NAMALWA (cell line): ENCODE measurements around the gene EPHA1.
A peak's percentile ranks its signal among the peaks of the same experiment; 100 is the strongest.

Source experiments
- DNase-seq: peaks from one replicate; pipeline ENCODE4 v3.0.0-alpha.2; 2015; ENCODE audit warnings: low spot score

EPHA1 gene

GRCh38 chr7:143388491-143389101 is 20.1 kb downstream of the EPHA1 start:
- no peak for DNase-seq

GRCh38 chr7:143388051-143388450 is 20.6 kb downstream of the EPHA1 start:
- no peak for DNase-seq

GRCh38 chr7:143387156-143387975 is 21.3 kb downstream of the EPHA1 start:
- no peak for DNase-seq

- no peak for DNase-seq
Observed at GRCh38 chr7:143385891-143386781, 22.5 kb downstream of the EPHA1 start.

DNA sequence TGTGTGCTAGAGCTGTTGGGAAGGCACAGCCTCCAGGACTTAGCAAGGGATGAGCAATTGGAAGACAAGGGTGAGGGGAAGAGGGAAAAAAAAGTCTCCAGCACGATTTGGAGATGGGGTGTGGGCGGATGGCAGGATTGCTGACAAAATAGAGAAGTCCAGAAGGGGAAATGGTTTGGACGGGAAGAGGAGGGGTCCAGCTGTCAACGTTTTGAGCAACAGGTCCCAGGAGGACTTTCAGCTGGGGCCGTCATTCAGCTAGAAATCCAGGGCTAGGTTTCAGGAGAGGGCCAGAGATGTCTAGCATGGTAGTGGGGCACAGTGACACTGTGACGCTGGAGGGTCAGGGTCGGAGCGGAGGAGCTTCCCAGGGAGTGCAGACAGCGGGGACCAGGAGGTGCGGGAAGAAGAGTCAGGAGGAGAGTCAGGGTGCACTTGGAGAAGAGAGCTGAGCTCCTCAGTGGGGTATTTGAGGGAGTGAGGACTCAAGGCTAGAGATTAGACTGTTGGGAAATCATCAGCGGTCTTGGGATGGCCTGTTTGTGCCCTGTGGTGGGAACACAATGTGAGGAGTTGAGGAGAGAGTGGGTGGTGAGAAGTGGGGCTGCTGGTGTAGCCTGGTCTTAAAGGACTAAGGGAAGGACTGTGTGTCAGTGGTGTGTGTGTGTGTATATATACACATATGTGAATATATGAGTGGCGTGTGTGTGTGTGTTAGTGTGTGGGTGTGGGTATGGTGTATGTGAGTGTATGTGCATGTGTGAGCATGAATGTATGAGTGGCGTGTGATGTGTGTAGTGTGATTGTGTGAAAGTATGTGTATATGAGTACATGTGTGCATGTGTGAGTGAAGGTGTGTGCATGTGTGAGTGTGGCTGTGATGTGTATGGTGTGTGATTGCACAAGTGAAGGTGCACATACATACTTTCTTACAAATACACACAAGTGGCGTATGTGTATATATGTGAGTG is 23.7 kb downstream of the EPHA1 start:
- no peak for DNase-seq

DNA sequence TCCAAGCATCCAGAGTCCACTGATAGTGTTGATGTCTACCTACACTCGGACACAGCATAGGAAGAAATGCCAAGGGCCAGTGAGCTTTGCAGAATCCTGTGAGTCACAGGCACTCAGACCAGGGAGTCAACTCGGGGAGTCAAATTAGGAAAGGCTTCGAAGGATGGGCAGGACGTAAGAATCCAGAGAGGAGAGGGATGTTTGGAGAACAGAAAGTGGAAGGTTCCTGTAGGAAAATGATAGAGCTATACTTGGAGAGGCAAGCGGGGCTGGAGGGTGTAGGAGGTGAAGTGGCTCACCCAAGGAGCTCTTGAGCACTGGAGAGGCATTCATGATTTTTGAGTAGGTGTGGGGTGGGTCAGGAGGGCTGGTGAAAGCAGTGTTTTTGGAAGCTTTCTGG is 24.5 kb downstream of the EPHA1 start:
- DNase-seq = no peak

DNA sequence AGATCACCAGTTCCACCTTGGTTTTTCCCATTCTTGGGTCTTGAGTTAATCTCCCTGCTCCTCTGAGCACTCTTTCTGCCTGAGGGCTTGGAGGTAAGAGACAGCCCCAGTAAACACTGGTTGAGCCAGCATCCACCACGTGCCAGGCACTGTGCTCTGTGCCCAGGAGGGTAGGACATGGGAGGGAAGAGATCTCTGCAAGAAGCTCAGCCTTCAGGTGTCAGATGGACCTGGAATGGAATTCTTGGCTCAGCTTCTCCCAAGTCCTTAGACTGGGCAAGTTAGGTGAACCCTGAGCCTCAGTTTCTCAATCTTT is 25.1 kb downstream of the EPHA1 start:
- no peak for DNase-seq

DNA sequence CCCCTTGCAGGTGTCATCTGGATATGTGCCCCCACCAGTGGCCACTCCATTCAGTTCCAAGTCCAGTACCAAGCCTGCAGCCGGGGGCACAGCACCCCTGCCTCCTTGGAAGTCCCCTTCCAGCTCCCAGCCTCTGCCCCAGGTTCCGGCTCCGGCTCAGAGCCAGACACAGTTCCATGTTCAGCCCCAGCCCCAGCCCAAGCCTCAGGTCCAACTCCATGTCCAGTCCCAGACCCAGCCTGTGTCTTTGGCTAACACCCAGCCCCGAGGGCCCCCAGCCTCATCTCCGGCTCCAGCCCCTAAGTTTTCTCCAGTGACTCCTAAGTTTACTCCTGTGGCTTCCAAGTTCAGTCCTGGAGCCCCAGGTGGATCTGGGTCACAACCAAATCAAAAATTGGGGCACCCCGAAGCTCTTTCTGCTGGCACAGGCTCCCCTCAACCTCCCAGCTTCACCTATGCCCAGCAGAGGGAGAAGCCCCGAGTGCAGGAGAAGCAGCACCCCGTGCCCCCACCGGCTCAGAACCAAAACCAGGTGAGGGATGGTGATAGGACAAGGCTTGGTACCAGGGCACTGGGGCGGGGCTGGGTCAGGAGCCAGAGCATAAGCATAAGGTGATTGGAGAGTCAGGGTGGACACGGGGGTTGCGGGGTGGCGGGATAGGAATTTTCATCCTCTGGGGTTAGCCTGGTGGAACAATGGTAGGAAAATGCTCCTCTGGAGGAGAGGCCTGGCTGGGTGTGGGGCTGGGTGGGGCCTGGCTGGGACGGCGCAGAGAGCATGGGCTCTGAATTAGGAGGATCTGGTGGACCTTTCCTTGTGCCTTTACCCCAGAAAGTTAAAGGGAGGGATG is 25.6 kb downstream of the EPHA1 start:
- no peak for DNase-seq

GRCh38 chr7:143382126-143382790 is 26.4 kb downstream of the EPHA1 start:
- no peak for DNase-seq

GRCh38 chr7:143381427-143382125 is 27.1 kb downstream of the EPHA1 start:
- no peak for DNase-seq

GRCh38 chr7:143380646-143381426 is 27.8 kb downstream of the EPHA1 start, which contains the start of gene ZYX:
Gene ZYX, plus strand, starts transcription at chr7:143381345. Its CDS starts 227 bp downstream, at chr7:143381572.
- peak; percentile 41 for DNase-seq

DNA sequence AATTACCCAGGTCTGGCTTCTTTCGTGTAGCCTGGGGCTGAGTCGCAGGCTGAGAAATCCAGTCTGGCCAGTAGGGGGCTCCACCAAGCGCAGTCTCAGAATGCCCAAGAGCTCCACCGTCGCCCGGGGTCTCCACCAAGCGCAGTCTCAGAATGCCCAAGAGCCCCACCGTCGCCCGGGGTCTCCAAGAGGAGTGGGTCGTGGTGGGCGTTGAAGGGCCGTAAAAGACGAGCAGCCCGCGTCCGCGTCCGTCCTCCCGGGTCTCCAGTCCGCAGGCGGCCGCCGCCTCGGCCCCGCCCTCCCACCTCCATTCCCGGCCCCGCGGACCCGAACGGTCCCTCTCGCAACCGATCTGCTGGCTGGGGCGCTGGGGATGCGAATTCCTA is 28.4 kb downstream of the EPHA1 start:
- DNase-seq = peak; percentile 87

GRCh38 chr7:143379611-143380259 is 28.9 kb downstream of the EPHA1 start:
- no peak for DNase-seq

DNA sequence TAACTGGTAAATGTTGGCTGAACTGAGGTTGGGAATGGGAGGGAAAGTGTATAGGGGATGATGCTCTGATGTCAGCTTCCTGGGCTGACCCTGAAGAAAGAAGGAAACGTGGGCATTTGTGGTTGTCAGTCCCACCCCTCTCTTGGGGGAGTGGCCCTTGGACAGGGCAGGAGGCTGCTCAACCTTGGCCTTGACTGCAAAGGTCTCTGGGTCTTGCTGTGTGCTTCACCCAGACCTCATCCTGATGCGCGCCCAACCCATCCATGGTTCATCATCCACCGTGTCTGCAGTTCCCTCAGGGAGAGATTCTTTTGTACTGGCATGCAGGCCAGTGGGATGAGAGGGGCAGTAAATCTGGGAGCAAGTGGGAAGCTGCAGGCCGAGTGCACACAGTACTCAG is 32.3 kb downstream of the EPHA1 start:
- no peak for DNase-seq

- no peak for DNase-seq
Observed at GRCh38 chr7:143375298-143376034, 33.2 kb downstream of the EPHA1 start.

- no peak for DNase-seq
Observed at GRCh38 chr7:143374561-143374960, 34.1 kb downstream of the EPHA1 start.

GRCh38 chr7:143373255-143373794 is 35.3 kb downstream of the EPHA1 start:
- no peak for DNase-seq
